ENCODE measurements around the gene AMOTL2. TPM values are rescaled to one million over a fixed set of nuclear protein-coding genes. Genes with fewer than 3 reads are reported as not detected.

The AMOTL2 gene
- total and polyA plus RNA-seq, 2 experiments from 2014 or later: 63.9 to 81.6 TPM

DNA sequence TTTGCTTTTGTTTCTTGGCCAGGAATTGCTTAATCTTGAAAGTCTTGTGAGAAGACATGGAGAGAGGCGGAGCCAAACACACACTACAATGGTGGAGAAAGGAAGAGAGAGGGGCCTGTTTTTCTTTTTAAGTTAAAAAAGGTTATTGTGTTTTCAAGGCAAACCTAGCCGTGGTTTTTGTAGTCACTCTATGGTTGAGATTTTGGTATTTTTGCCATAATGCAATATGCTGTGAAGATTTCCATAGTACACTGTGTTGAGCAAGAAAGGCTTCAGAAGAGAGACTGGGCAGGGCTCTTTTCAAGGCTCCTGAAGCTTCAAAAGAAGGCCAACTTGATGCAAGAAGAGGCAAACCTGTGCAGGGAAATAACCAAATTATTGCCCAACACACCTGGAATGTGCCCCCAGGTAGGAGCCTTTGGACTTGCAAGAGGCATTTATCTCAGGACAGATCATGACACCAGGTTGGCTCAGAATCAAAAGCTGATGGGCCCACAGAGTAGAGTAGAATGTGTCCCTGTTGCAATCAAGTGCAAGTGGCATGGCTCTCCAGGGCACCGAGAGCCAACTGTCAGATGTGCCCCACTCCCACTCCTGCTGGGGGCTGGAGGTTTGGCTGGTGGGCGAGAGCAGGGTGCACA is 22.1 kb downstream of the AMOTL2 start:
- H2AFZ ChIP-seq: no peak overlapping the region
- WGBS (ENCODE audit: low lambda C conversion rate, missing lambda C conversion rate): 74% methylated on average over 4 of the region's 4 CpGs
- H3K36me3 ChIP-seq (replicated peaks; ENCODE audit: insufficient read depth, low read depth): no peaks in the 10 kb centered on the region
- peaks cover 57% of the 10 kb centered on the region for H3K4me1 ChIP-seq (ENCODE audit: insufficient read depth)
- no peak for DNase-seq (ENCODE audit: low spot score)
- H4K20me1 ChIP-seq (ENCODE audit: insufficient read depth, poor library complexity, severe bottlenecking): no peaks in the 10 kb centered on the region
- no peaks in the 10 kb centered on the region for H3K9me3 ChIP-seq (ENCODE audit: low read depth)
- H3K79me2 ChIP-seq: peaks cover 13% of the 10 kb centered on the region
- H3K27ac ChIP-seq: peak overlapping the region; percentile 71
- no peaks in the 10 kb centered on the region for H3K27me3 ChIP-seq
- H3K4me2 ChIP-seq: no peak overlapping the region
- no peaks in the 10 kb centered on the region for H3K9me2 ChIP-seq (replicated peaks; ENCODE audit: insufficient read depth)
- H3K4me3 ChIP-seq: no peak overlapping the region
- TF ChIP-seq EZH2 (IDR thresholded peaks at IDR 0.05; ENCODE audit: borderline replicate concordance): no peak
- TF ChIP-seq, protein P1, sequence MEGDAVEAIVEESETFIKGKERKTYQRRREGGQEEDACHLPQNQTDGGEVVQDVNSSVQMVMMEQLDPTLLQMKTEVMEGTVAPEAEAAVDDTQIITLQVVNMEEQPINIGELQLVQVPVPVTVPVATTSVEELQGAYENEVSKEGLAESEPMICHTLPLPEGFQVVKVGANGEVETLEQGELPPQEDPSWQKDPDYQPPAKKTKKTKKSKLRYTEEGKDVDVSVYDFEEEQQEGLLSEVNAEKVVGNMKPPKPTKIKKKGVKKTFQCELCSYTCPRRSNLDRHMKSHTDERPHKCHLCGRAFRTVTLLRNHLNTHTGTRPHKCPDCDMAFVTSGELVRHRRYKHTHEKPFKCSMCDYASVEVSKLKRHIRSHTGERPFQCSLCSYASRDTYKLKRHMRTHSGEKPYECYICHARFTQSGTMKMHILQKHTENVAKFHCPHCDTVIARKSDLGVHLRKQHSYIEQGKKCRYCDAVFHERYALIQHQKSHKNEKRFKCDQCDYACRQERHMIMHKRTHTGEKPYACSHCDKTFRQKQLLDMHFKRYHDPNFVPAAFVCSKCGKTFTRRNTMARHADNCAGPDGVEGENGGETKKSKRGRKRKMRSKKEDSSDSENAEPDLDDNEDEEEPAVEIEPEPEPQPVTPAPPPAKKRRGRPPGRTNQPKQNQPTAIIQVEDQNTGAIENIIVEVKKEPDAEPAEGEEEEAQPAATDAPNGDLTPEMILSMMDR (IDR thresholded peaks at IDR 0.05; ENCODE audit: poor library complexity): no peak
- no peak for TF ChIP-seq EZH2phosphoT487 (IDR thresholded peaks at IDR 0.05; ENCODE audit: low read depth, severe bottlenecking, unreplicated experiment)

DNA sequence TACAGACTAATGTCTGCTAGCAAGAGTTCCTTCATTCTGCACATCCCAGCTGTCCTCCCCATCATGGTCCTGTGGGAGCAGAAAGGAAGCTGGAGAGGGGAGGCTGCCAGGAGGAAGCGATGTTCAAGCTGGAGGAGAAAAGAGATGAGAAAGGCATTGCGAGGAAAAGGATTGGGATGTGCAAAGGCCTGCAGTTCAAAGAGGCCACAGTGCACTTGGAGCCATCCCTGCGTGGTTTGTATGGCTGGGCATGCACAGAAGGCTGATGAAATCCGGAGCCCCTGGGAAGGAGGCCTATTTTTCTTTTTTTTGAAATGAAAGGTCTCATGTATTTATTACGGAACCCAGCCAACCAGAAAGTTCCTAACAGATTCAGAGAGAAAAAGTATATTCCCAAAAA is 22.8 kb downstream of the AMOTL2 start:
- DNase-seq (ENCODE audit: low spot score): no peak
- no peak overlapping the region for H2AFZ ChIP-seq
- peaks cover 50% of the 10 kb centered on the region for H3K4me1 ChIP-seq (ENCODE audit: insufficient read depth)
- peaks cover 7% of the 10 kb centered on the region for H3K79me2 ChIP-seq
- no peak overlapping the region for H3K4me2 ChIP-seq
- no peak overlapping the region for H3K4me3 ChIP-seq
- no peaks in the 10 kb centered on the region for H3K36me3 ChIP-seq (replicated peaks; ENCODE audit: insufficient read depth, low read depth)
- H3K27me3 ChIP-seq: no peaks in the 10 kb centered on the region
- H3K9me3 ChIP-seq (ENCODE audit: low read depth): no peaks in the 10 kb centered on the region
- 80% methylated on average over 5 of the region's 5 CpGs for WGBS (ENCODE audit: low lambda C conversion rate, missing lambda C conversion rate)
- H3K27ac ChIP-seq: peak overlapping the region; percentile 71
- H4K20me1 ChIP-seq (ENCODE audit: insufficient read depth, poor library complexity, severe bottlenecking): no peaks in the 10 kb centered on the region
- no peaks in the 10 kb centered on the region for H3K9me2 ChIP-seq (replicated peaks; ENCODE audit: insufficient read depth)
- TF ChIP-seq EZH2phosphoT487 (IDR thresholded peaks at IDR 0.05; ENCODE audit: low read depth, severe bottlenecking, unreplicated experiment): no peak

DNA sequence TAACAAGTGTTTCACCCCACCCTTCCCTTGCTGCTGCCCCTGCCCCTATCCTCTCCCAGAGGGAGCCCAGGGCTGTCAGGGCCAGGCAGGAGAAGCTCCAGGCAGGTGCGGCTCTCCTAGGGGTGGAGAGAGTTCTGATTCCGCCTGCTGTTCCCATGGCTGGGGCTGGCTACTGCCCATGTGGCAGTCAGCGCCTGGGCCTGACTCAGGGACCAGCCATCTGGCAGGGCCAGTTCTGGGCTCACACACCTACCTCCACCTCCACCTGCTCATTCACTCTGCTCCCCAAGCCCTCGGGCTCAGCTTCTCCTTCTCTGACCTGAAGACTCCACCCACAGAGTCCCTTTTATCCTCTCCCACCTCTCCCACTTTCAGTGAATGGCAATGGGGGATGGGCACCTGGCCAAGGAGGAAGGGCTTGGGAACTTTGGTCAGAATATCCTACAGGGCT is 23.4 kb downstream of the AMOTL2 start:
- DNase-seq (ENCODE audit: low spot score): no peak
- H3K27ac ChIP-seq: peak overlapping the region; percentile 71
- WGBS (ENCODE audit: low lambda C conversion rate, missing lambda C conversion rate): 77% methylated on average over 4 of the region's 4 CpGs
- TF ChIP-seq EZH2 (IDR thresholded peaks at IDR 0.05; ENCODE audit: borderline replicate concordance) (no peak), EZH2phosphoT487 (IDR thresholded peaks at IDR 0.05; ENCODE audit: low read depth, severe bottlenecking, unreplicated experiment) (no peak)
- TF ChIP-seq, protein P1 (IDR thresholded peaks at IDR 0.05; ENCODE audit: poor library complexity): no peak
- no peak overlapping the region for H2AFZ ChIP-seq
- H3K9me2 ChIP-seq (replicated peaks; ENCODE audit: insufficient read depth): no peaks in the 10 kb centered on the region
- no peaks in the 10 kb centered on the region for H3K9me3 ChIP-seq (ENCODE audit: low read depth)
- H3K79me2 ChIP-seq: peaks cover 4% of the 10 kb centered on the region
- no peak overlapping the region for H3K4me3 ChIP-seq
- H4K20me1 ChIP-seq (ENCODE audit: insufficient read depth, poor library complexity, severe bottlenecking): no peaks in the 10 kb centered on the region
- peaks cover 48% of the 10 kb centered on the region for H3K4me1 ChIP-seq (ENCODE audit: insufficient read depth)
- H3K36me3 ChIP-seq (replicated peaks; ENCODE audit: insufficient read depth, low read depth): no peaks in the 10 kb centered on the region
- H3K27me3 ChIP-seq: no peaks in the 10 kb centered on the region
- H3K4me2 ChIP-seq: no peak overlapping the region

DNA sequence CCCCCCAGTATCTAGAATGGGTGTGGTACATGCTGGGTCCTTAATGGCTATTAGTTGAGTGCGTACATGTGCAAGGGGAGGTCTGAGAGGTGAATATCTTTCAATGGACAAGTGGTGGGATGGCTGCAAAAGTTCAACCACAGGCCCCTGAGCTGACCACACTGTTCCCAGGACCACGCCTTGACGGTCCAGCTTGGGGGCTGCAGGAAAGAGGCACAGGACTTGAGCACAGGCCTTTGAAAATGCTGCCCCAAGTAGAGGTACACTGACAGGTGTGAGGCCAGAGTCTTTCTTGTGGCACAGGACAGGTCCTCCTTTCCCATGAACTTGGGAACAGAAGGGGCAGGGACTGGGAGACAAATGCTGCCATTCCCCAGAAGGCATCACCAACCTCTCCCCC is 24.0 kb downstream of the AMOTL2 start:
- Histone ChIP-seq H3K9me3 (ENCODE audit: low read depth) (no peaks in the 10 kb centered on the region), H3K4me1 (ENCODE audit: insufficient read depth) (peaks cover 48% of the 10 kb centered on the region), H2AFZ (no peak overlapping the region), H3K27me3 (no peaks in the 10 kb centered on the region), H3K36me3 (replicated peaks; ENCODE audit: insufficient read depth, low read depth) (no peaks in the 10 kb centered on the region), H3K4me2 (no peak overlapping the region), H3K27ac (no peak overlapping the region), H3K4me3 (no peak overlapping the region), H3K79me2 (no peaks in the 10 kb centered on the region), H4K20me1 (ENCODE audit: insufficient read depth, poor library complexity, severe bottlenecking) (no peaks in the 10 kb centered on the region), H3K9me2 (replicated peaks; ENCODE audit: insufficient read depth) (no peaks in the 10 kb centered on the region)
- no peak for DNase-seq (ENCODE audit: low spot score)
- 94% methylated on average over 3 of the region's 3 CpGs for WGBS (ENCODE audit: low lambda C conversion rate, missing lambda C conversion rate)
- TF ChIP-seq, protein P1 (IDR thresholded peaks at IDR 0.05; ENCODE audit: poor library complexity): no peak
- no peak for TF ChIP-seq EZH2 (IDR thresholded peaks at IDR 0.05; ENCODE audit: borderline replicate concordance)
- no peak for TF ChIP-seq EZH2phosphoT487 (IDR thresholded peaks at IDR 0.05; ENCODE audit: low read depth, severe bottlenecking, unreplicated experiment)

All from hepatocyte (in vitro differentiated cells).